HG02642 (cell line): ENCODE data around the gene C20orf141.
"Not testable (repeated sequence)": the region's sequence is repeated elsewhere in the genome, so short reads cannot be mapped to it uniquely, and the experiment has no call there.

Experiments used
- ATAC-seq: cut with Tn5 transposase; IDR thresholded peaks from one replicate; pipeline ENCODE4 v1.9.1; 2021; ENCODE audit warnings: mild to moderate bottlenecking; ENCODE audit not compliant: unreplicated experiment, poor library complexity

C20orf141 gene

GRCh38 chr20:2817891-2818595, 3.3 kb downstream of the C20orf141 start:
- no peak for ATAC-seq

- no peak for ATAC-seq
These were observed 5.5 kb downstream of the C20orf141 start for GRCh38 chr20:2820084-2820895.

- ATAC-seq: no peak
These were observed 6.4 kb downstream of the C20orf141 start for GRCh38 chr20:2820896-2821869.

DNA sequence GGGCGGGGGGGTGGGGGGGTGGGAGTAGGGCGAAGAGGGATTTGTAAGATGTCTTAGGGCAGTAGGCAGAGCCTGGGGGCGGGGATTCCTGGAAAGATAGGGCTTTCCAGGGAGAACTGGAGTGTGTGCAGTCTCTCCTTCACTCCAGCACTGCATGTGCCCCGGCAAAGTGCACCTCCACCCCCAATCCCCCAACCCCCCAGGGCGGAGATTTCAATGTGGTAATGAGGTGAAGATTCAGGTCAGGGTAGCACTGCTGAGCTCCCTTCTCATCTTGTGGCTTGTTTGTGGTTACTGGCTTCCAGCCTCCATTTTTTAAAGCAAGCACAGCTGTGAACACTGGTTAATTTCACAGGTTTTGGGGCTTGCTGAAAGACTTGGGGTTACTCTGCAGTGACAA, 7.3 kb downstream of the C20orf141 start:
- no peak for ATAC-seq

GRCh38 chr20:2825761-2826160, 11.0 kb downstream of the C20orf141 start:
- no peak for ATAC-seq

DNA sequence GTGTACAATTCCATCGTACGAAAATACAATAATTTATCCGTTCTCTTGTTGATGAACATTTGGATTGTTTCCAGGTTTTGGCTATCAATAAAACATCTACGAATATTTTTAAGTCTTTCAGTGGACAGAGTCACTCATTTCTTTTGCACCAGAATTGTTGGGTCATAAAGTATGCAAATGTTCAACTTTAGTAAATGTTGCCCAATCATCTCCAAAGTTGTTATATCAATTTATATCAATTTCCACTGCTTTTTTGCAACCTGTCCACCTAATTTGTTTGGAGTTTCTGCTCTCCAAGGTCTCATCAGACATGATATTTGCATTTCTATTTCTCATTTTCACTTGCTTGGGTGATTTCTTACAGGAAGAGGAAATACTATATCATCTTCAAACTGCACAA, 11.9 kb downstream of the C20orf141 start:
- no peak for ATAC-seq

DNA sequence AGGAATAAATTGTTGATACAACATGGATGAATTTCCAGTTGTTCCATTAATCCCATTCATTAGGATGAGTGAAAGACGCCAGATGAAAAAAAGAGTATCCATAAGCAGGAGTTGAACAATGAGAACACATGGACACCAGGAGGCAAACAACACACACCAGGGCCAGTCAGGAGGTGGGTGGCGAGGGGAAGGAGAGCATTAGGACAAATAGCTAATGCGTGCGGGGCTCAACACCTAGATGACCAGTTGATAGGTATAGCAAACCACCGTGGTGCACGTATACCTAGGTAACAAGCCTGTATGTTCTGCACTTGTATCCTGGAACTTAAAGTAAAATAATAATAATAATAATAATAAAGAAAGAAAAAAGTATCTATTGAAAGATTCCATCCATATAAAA, 14.6 kb downstream of the C20orf141 start:
- ATAC-seq: no peak

GRCh38 chr20:2831206-2831605, 16.4 kb downstream of the C20orf141 start:
- not testable (repeated sequence) for ATAC-seq

GRCh38 chr20:2833761-2834160, 19.0 kb downstream of the C20orf141 start:
- ATAC-seq: no peak

- no peak for ATAC-seq
These were observed 19.8 kb downstream of the C20orf141 start for GRCh38 chr20:2834401-2835110.

DNA sequence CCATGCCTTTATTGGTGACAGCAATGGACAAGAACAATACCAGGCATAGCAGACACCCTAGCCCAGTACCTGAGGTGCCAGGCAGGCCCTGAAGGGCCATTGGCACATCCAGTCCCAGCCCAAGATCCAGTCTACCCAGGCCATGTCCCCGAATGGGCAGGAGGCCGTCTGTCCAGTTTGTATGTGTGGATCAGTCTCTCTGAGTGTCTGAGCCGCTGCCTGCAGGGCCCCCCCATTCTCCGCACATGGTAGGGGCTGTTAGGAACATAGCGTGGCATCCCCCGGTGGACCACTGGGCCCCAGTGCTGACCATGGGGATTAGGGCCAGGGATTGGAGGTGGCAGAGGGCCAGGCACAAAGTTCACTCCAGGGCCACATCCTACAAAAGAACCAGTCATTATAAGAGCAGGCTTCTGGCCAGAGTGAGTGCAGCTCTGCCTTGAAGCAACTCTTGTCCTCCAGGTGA, 20.6 kb downstream of the C20orf141 start:
- no peak for ATAC-seq

GRCh38 chr20:2836035-2836434, 21.2 kb downstream of the C20orf141 start:
- ATAC-seq: no peak

GRCh38 chr20:2837221-2837960, 22.6 kb downstream of the C20orf141 start:
- ATAC-seq: no peak

DNA sequence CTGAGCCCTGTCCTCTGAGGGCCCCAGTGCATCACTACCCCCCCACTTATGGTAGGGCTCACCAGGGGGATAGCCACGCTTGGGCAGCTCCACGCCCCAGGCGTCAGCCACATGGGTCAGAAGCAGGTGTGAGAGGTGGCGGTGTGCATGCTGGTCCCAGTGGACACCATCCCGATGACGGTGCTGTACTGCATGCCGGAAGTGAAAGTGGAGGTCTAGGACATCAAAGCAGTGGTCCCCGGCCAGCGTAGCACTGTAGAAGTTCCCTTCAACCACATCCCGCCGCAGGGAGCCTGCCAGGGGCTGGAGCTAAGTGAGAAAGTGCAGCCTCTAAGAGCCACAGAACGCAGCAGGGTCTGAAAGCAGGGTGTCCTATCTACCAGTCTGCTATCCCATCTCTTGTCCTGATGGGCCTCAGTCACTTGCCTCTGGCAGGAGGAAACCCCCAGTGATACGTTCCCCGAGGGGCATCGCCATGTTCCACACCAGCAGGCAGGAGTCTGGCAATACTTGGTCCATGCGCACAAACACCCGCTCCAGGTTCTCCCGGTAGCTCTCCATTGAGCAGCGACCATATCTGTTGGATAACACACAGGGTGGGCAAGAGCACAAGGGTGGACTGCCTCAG, 23.5 kb downstream of the C20orf141 start:
- no peak for ATAC-seq

GRCh38 chr20:2838847-2839671, 24.3 kb downstream of the C20orf141 start:
- no peak for ATAC-seq

GRCh38 chr20:2839732-2840137, 24.9 kb downstream of the C20orf141 start:
- no peak for ATAC-seq

DNA sequence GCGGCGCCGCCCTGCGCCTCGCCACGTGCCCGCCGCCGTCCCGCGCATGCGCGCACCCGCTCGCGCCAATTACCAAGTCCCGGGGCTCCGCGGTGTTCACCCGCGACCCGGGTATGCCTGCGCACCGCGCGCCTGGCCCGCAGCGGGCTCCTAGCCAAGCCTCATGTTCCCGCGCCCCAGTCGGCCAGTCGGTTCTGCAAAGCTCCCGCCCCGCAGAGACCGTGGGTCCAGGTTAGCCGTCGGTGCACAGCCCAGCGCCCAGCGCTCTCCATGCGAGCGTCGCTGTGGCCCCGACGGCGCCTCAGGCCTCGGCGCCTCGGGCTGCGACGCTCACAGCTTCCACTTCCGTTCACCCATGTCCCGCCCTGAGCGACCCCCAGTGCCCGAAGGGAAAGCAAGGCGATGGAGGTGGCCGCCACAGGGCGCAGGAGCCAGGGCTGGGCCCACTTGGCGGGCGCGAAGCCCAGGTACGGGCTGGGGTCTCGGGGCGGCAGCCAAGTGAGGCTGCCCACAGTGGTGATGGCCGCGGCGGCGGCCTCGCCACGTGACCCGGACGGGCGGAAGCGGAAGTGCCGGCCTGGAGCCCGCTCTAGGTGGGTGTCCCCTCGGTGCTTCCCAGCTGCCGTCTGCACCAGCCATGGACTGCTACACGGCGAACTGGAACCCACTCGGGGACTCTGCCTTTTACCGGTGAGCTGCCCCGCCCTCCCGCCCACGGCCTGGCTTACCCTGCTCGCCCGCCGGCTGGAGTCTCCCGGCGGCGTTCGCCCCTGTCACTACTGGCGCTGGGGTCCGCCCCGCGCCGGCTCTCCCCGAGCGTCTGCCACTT, 25.6 kb downstream of the C20orf141 start, which contains the start of the genes PCED1A and VPS16:
PCED1A (minus strand) TSS at position 518 of the 829 bp plus-strand sequence. CDS start 743 bp downstream, outside the sequence.
VPS16 (plus strand) TSS at position 608 of the 829 bp plus-strand sequence; CDS start at position 638, 30 bp downstream.
- ATAC-seq: peak; percentile 96
